ENCODE results near the gene PADI2.

PADI2 gene

GRCh38 chr1:17031436-17031835, 87.8 kb downstream of the PADI2 start:
- H4K20me1 ChIP-seq (ENCODE audit: insufficient read depth, low read length, poor library complexity, severe bottlenecking), result no peaks in the 10 kb centered on the region
- no peak for TF ChIP-seq EZH2phosphoT487 (IDR thresholded peaks at IDR 0.05; ENCODE audit: borderline replicate concordance)

GRCh38 chr1:17030206-17030605, 89.0 kb downstream of the PADI2 start:
- H3F3A ChIP-seq (ENCODE audit: low read depth), result no peaks in the 10 kb centered on the region
- no peaks in the 10 kb centered on the region for H4K20me1 ChIP-seq (ENCODE audit: insufficient read depth, low read length, poor library complexity, severe bottlenecking)
- H3K9ac ChIP-seq (ENCODE audit: low read depth, low read length, poor library complexity, severe bottlenecking), result no peak overlapping the region
- peaks cover 79% of the 10 kb centered on the region; the same call in 1 of the 2 replicates for H3K36me3 ChIP-seq (ENCODE audit: insufficient read depth, low read length)
- no peaks in the 10 kb centered on the region for H3K4me1 ChIP-seq (ENCODE audit: insufficient read depth, low read length, poor library complexity, severe bottlenecking)
- no peaks in the 10 kb centered on the region; the same call in 1 of the 2 replicates for H3K79me2 ChIP-seq (ENCODE audit: insufficient read depth, low read length)
- no peak for TF ChIP-seq EZH2phosphoT487 (IDR thresholded peaks at IDR 0.05; ENCODE audit: borderline replicate concordance)
- TF ChIP-seq, protein P1, sequence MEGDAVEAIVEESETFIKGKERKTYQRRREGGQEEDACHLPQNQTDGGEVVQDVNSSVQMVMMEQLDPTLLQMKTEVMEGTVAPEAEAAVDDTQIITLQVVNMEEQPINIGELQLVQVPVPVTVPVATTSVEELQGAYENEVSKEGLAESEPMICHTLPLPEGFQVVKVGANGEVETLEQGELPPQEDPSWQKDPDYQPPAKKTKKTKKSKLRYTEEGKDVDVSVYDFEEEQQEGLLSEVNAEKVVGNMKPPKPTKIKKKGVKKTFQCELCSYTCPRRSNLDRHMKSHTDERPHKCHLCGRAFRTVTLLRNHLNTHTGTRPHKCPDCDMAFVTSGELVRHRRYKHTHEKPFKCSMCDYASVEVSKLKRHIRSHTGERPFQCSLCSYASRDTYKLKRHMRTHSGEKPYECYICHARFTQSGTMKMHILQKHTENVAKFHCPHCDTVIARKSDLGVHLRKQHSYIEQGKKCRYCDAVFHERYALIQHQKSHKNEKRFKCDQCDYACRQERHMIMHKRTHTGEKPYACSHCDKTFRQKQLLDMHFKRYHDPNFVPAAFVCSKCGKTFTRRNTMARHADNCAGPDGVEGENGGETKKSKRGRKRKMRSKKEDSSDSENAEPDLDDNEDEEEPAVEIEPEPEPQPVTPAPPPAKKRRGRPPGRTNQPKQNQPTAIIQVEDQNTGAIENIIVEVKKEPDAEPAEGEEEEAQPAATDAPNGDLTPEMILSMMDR (conservative IDR thresholded peaks at IDR 0.05; ENCODE audit: low read length), result no peak
- no peaks in the 10 kb centered on the region for H3K27me3 ChIP-seq (ENCODE audit: insufficient read depth, low read length, poor library complexity, severe bottlenecking)
- H3K9me2 ChIP-seq (replicated peaks; ENCODE audit: low read depth, low read length), result no peaks in the 10 kb centered on the region
- no peak overlapping the region for H3K4me3 ChIP-seq (ENCODE audit: low read length, poor library complexity, severe bottlenecking)
- no peak overlapping the region for H3K4me2 ChIP-seq (ENCODE audit: low read depth, low read length, poor library complexity, severe bottlenecking)
- H2AFZ ChIP-seq (ENCODE audit: low read length), result no peak overlapping the region
- no peaks in the 10 kb centered on the region for H3K9me3 ChIP-seq (ENCODE audit: insufficient read depth, low read depth, low read length)

More at GRCh38 chr1:17031436-17031835, 87.8 kb downstream of the PADI2 start:
- H2AFZ ChIP-seq (ENCODE audit: low read length), result no peak overlapping the region
- no peaks in the 10 kb centered on the region for H3K9me3 ChIP-seq (ENCODE audit: insufficient read depth, low read depth, low read length)
- no peak overlapping the region for H3K4me3 ChIP-seq (ENCODE audit: low read length, poor library complexity, severe bottlenecking)
- no peaks in the 10 kb centered on the region; the same call in 1 of the 2 replicates for H3K79me2 ChIP-seq (ENCODE audit: insufficient read depth, low read length)
- no peak overlapping the region for H3K4me2 ChIP-seq (ENCODE audit: low read depth, low read length, poor library complexity, severe bottlenecking)
- H3K4me1 ChIP-seq (ENCODE audit: insufficient read depth, low read length, poor library complexity, severe bottlenecking), result no peaks in the 10 kb centered on the region
- H3F3A ChIP-seq (ENCODE audit: low read depth), result no peaks in the 10 kb centered on the region
- peaks cover 73% of the 10 kb centered on the region; the same call in 1 of the 2 replicates for H3K36me3 ChIP-seq (ENCODE audit: insufficient read depth, low read length)
- no peaks in the 10 kb centered on the region for H3K9me2 ChIP-seq (replicated peaks; ENCODE audit: low read depth, low read length)
- no peaks in the 10 kb centered on the region for H3K27me3 ChIP-seq (ENCODE audit: insufficient read depth, low read length, poor library complexity, severe bottlenecking)
- no peak overlapping the region for H3K9ac ChIP-seq (ENCODE audit: low read depth, low read length, poor library complexity, severe bottlenecking)

DNA sequence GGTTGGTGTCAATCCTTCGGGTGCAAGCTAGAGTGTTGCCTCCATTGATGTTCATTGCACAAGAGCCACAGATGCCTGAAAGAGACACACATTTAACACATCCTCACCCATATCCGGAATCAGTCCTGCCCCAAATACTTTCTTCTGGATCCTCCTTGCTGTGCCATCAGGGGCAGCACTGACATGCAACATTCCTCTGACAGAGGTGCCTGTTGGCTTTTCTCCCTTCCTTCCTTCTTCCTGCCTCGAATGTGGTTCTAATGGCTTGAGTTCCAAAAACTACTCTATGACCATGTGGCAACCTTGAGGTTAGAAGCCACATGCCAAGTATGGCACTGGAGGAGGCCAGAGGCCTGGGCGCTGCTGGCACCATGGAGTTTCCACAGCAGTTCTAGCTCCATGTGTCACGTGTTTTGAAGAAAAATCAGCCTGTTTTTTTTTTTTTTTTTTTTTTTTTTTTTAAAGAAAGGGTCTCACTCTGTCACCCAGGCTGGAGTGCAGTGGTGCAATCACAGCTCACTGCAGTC, 90.5 kb downstream of the PADI2 start:
- Histone ChIP-seq H3K9me3 (ENCODE audit: insufficient read depth, low read depth, low read length) (no peaks in the 10 kb centered on the region), H3K4me1 (ENCODE audit: insufficient read depth, low read length, poor library complexity, severe bottlenecking) (no peaks in the 10 kb centered on the region), H3K79me2 (ENCODE audit: insufficient read depth, low read length) (no peaks in the 10 kb centered on the region), H4K20me1 (ENCODE audit: insufficient read depth, low read length, poor library complexity, severe bottlenecking) (no peaks in the 10 kb centered on the region), H2AFZ (ENCODE audit: low read length) (no peak overlapping the region), H3K4me2 (ENCODE audit: low read depth, low read length, poor library complexity, severe bottlenecking) (no peak overlapping the region), H3K36me3 (ENCODE audit: insufficient read depth, low read length) (peaks cover 86% of the 10 kb centered on the region; the same call in 1 of the 2 replicates), H3K9ac (ENCODE audit: low read depth, low read length, poor library complexity, severe bottlenecking) (no peak overlapping the region), H3K9me2 (replicated peaks; ENCODE audit: low read depth, low read length) (no peaks in the 10 kb centered on the region), H3K4me3 (ENCODE audit: low read length, poor library complexity, severe bottlenecking) (no peak overlapping the region), H3F3A (ENCODE audit: low read depth) (no peaks in the 10 kb centered on the region), H3K27me3 (ENCODE audit: insufficient read depth, low read length, poor library complexity, severe bottlenecking) (no peaks in the 10 kb centered on the region)
- TF ChIP-seq, protein P1 (conservative IDR thresholded peaks at IDR 0.05; ENCODE audit: low read length), result no peak
- no peak for TF ChIP-seq EZH2phosphoT487 (IDR thresholded peaks at IDR 0.05; ENCODE audit: borderline replicate concordance)

DNA sequence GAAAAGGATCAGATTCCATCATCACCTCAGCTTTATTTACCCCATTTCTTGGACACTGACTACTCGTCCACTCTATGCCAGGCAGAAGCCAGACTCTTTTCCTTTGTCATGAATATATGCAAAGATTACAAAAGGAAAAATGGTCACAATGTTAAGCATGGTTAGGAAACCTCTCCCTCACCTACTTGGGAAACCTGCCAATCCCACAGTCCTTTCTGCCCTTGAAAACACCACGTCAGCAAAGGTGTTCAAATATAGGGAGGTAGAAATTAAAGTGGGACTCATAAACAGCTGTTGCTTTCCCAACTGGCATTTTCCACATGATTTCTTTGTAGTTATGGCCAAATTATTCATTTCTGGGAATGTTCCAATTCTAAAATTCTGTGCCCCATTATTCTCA, 91.4 kb downstream of the PADI2 start:
- Histone ChIP-seq H4K20me1 (ENCODE audit: insufficient read depth, low read length, poor library complexity, severe bottlenecking) (no peaks in the 10 kb centered on the region), H3K36me3 (ENCODE audit: insufficient read depth, low read length) (peaks cover 87% of the 10 kb centered on the region; the same call in 1 of the 2 replicates), H3K9ac (ENCODE audit: low read depth, low read length, poor library complexity, severe bottlenecking) (no peak overlapping the region), H3K27me3 (ENCODE audit: insufficient read depth, low read length, poor library complexity, severe bottlenecking) (no peaks in the 10 kb centered on the region), H3K79me2 (ENCODE audit: insufficient read depth, low read length) (no peaks in the 10 kb centered on the region), H3K4me1 (ENCODE audit: insufficient read depth, low read length, poor library complexity, severe bottlenecking) (no peaks in the 10 kb centered on the region), H2AFZ (ENCODE audit: low read length) (no peak overlapping the region), H3K9me2 (replicated peaks; ENCODE audit: low read depth, low read length) (no peaks in the 10 kb centered on the region), H3K4me3 (ENCODE audit: low read length, poor library complexity, severe bottlenecking) (no peak overlapping the region), H3F3A (ENCODE audit: low read depth) (no peaks in the 10 kb centered on the region), H3K9me3 (ENCODE audit: insufficient read depth, low read depth, low read length) (no peaks in the 10 kb centered on the region), H3K4me2 (ENCODE audit: low read depth, low read length, poor library complexity, severe bottlenecking) (no peak overlapping the region)
- TF ChIP-seq, protein P1 (conservative IDR thresholded peaks at IDR 0.05; ENCODE audit: low read length), result no peak
- no peak for TF ChIP-seq EZH2phosphoT487 (IDR thresholded peaks at IDR 0.05; ENCODE audit: borderline replicate concordance)

All from Loucy (cell line).